Erythroblast (primary cell): ENCODE measurements around the gene GFOD1.

Source experiments
- GATA1 ChIP-seq: IDR thresholded peaks from 2 replicates; pipeline ENCODE4 v1.6.1; 2011; ENCODE audit warnings: low read depth, mild to moderate bottlenecking, control low read depth, low read length, moderate library complexity
- POLR2A ChIP-seq: IDR thresholded peaks from 2 replicates; pipeline ENCODE4 v1.6.1; 2011; ENCODE audit warnings: mild to moderate bottlenecking, low read length

DNA sequence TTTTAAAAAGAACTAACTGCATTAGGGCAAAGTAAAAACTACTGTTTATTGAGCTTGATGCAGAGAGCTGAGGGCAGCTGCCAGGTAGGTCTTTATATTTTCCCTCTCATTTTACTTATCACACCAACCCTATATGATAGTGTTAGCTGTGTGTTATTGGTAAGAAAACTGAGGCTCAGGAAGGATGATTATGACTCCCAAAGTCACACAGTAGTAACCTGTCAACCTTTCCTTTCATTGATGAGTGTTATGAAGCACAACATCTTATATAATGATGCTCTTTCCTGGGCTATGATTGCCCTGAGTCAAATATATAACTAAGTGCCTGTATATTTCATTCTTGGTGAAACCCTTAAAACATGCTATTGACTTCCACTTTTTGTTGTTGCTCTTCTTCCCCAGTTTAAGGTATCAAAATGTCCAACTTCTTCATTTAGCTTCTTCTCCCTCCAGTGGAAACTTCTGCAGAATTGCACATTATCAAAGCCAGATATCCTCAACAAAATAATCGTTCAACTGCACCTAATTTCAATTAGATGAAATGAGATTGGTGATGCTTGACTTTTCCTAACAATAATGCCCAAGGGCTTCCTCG, 8.1 kb downstream of the GFOD1 start:
- no peak for TF ChIP-seq POLR2A
- no peak for TF ChIP-seq GATA1
